Measurements from ENCODE around the gene MRC1. TPM values are rescaled to one million over a fixed set of nuclear protein-coding genes. Genes with fewer than 3 reads are reported as not detected.

MRC1 gene
- total RNA-seq: 0.37 TPM
- polyA plus RNA-seq: 1 to 10 TPM in 2 of 4 donors, under 1 TPM in 2; 0.24 to 1.8 (median 1.1) TPM

DNA sequence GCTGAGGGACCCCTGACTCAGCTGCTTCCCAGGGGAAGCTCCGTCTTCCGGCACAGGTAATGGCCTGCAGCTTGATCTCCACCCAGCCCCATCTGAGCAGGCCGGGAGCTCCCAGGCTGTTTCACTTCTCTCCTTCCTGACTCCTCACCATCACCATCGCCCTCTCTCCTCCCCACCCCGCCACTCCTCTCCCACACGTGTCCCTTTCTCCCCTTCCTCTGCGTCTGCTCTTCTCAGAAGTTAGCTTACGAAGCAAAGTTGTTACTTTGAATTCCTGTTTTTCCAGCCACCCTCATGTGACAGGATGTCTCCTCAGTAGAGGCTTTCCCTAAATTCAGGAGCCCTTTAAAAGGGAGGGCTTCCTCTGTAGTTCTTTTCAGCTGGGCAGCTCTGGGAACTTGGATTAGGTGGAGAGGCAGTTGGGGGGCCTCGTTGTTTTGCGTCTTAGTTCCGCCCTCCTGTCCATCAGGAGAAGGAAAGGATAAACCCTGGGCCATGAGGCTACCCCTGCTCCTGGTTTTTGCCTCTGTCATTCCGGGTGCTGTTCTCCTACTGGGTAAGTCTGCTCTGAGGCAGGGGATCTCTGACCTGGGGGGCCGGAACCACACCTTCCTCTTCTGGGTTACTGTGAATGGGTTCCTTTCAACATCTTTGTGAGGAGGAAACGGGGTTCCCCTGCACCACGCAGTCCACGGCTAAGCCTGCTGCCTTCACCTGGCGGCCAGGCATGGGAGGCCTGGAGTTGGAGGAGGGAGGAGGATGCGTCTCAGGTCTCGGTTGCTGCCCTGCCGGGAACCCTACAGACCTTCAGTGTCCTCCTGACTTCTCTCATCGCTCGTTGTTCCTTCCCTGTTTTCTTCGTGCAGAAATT is at the start of gene MRC1:
Gene MRC1, plus strand, starts transcription at position 378 of the 871 bp plus-strand sequence. Its CDS starts 118 bp downstream, at position 496.
- ATAC-seq (ENCODE audit: low read depth in 2 of 2): peak in 1 of 2 donors; percentile 43
- peaks cover 4% of the 10 kb centered on the region for H3K4me1 ChIP-seq (ENCODE audit: control insufficient read depth, insufficient read depth, low read length, poor library complexity, severe bottlenecking)
- no peak within 1 kb of the TSS for H3K27ac ChIP-seq (ENCODE audit: insufficient read depth, low read length, poor library complexity, severe bottlenecking)
- peak within 1 kb of the TSS; percentile 31 to 61 (median 53) for H3K4me3 Mint-ChIP-seq
- no peaks in the 10 kb centered on the region for H3K9me3 ChIP-seq (ENCODE audit: control insufficient read depth in 2 of 2, low read length in 2 of 2)
- H3K27ac Mint-ChIP-seq: peak within 1 kb of the TSS; percentile 9 to 88 (median 51)
- peaks cover 30% of the 10 kb centered on the region for H3K27me3 Mint-ChIP-seq
- H3K36me3 Mint-ChIP-seq: no peaks in the 10 kb centered on the region
- peak within 1 kb of the TSS; percentile 26 for H3K4me3 ChIP-seq (ENCODE audit: low read depth, low read length)
- H3K4me1 Mint-ChIP-seq: peaks cover 6 to 33% (median 8%) of the 10 kb centered on the region in 4 donors
- H3K36me3 ChIP-seq (ENCODE audit: control insufficient read depth, insufficient read depth, low read length): no peaks in the 10 kb centered on the region
- peaks cover 12% of the 10 kb centered on the region for H3K27me3 ChIP-seq (ENCODE audit: control insufficient read depth, insufficient read depth, low read length)
- peaks cover 0 to 3% (median 0%) of the 10 kb centered on the region in 7 donors for H3K9me3 Mint-ChIP-seq
- peak in 2 of 3 donors; percentile 1 to 29 for DNase-seq

DNA sequence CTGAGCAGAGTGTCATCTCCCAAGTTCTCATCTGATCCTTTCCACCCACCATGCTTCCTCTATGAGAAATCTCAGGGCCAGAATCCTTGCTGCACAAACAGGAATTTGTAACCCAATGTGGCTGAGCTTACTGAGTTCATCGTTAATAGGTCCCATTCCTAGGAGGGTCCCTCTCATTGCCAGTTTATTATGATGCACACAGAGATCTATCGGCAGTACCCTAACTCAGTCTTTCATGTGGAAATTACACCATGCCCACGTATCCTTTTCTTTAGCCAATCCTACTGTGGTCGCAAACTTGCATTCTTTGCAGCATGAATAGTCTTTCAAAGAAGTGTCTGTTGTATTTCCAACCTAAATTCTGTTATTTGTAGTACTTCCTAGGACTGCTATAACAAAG is 45.0 kb upstream of the MRC1 start:
- H3K27me3 ChIP-seq (ENCODE audit: control insufficient read depth, insufficient read depth, low read length): no peaks in the 10 kb centered on the region
- H3K36me3 ChIP-seq (ENCODE audit: control insufficient read depth, insufficient read depth, low read length): no peaks in the 10 kb centered on the region
- ATAC-seq (ENCODE audit: low read depth in 2 of 2): no peak
- H3K36me3 Mint-ChIP-seq: peaks cover 3% of the 10 kb centered on the region
- no peaks in the 10 kb centered on the region for H3K9me3 ChIP-seq (ENCODE audit: control insufficient read depth in 2 of 2, low read length in 2 of 2)
- H3K4me3 Mint-ChIP-seq: no peak overlapping the region
- no peaks in the 10 kb centered on the region for H3K4me1 ChIP-seq (ENCODE audit: control insufficient read depth, insufficient read depth, low read length, poor library complexity, severe bottlenecking)
- peaks cover 0 to 1% (median 0%) of the 10 kb centered on the region in 4 donors for H3K4me1 Mint-ChIP-seq
- H3K9me3 Mint-ChIP-seq: peaks cover 0 to 2% (median 0%) of the 10 kb centered on the region in 7 donors
- H3K27me3 Mint-ChIP-seq: peaks cover 4% of the 10 kb centered on the region
- no peak overlapping the region for H3K4me3 ChIP-seq (ENCODE audit: low read depth, low read length)
- no peak overlapping the region for H3K27ac ChIP-seq (ENCODE audit: insufficient read depth, low read length, poor library complexity, severe bottlenecking)
- no peak overlapping the region for H3K27ac Mint-ChIP-seq
- no peak for DNase-seq

DNA sequence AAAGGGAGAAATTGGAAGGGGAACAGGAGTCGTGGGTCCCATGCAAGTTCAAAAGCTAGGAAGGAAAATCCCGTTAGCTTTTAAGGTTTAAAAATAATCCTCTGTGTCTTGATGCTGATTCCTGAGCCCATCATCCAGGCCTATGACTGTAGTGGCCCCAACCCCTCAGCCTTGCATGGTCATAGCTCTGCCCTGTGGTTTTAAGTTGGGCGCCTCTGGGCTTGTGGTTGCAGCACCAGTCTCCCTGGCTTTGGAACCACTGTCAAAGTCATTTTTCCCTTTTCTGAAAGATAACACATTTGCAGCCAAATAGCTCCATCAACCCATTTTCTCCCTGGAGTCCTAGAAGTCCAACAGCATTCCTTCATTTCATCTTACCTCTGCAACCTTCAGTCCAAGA is 43.5 kb upstream of the MRC1 start:
- no peak for DNase-seq
- Histone ChIP-seq H3K27me3 (ENCODE audit: control insufficient read depth, insufficient read depth, low read length) (no peaks in the 10 kb centered on the region), H3K9me3 (ENCODE audit: control insufficient read depth in 2 of 2, low read length in 2 of 2) (no peaks in the 10 kb centered on the region), H3K36me3 (ENCODE audit: control insufficient read depth, insufficient read depth, low read length) (no peaks in the 10 kb centered on the region), H3K4me1 (ENCODE audit: control insufficient read depth, insufficient read depth, low read length, poor library complexity, severe bottlenecking) (no peaks in the 10 kb centered on the region), H3K4me3 (ENCODE audit: low read depth, low read length) (no peak overlapping the region), H3K27ac (ENCODE audit: insufficient read depth, low read length, poor library complexity, severe bottlenecking) (no peak overlapping the region)
- peaks cover 3% of the 10 kb centered on the region for H3K36me3 Mint-ChIP-seq
- H3K4me3 Mint-ChIP-seq: no peak overlapping the region
- peaks cover 5% of the 10 kb centered on the region for H3K27me3 Mint-ChIP-seq
- H3K4me1 Mint-ChIP-seq: peaks cover 0 to 1% (median 0%) of the 10 kb centered on the region in 4 donors
- H3K9me3 Mint-ChIP-seq: peaks cover 0 to 2% (median 0%) of the 10 kb centered on the region in 7 donors
- H3K27ac Mint-ChIP-seq: no peak overlapping the region
- no peak for ATAC-seq (ENCODE audit: low read depth in 2 of 2)

DNA sequence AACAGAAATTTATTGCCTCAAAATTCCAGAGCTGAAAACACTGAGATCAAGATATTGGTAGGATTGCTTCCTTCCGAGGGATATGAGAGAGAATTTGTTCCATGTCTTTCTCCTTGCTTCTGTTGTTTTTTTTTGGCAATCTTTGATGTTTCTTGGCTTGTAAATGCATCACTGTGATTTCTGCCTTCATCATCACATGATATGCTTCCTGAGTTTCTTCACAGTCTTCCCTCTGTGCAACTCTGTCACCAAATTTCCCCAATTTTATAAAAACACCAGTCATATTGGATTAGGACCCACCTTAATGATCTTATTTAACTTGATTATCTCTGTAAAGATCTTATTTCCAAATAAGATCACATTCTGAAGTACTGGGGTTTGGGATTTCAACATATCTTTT is 42.4 kb upstream of the MRC1 start:
- Histone ChIP-seq H3K27ac (ENCODE audit: insufficient read depth, low read length, poor library complexity, severe bottlenecking) (no peak overlapping the region), H3K4me1 (ENCODE audit: control insufficient read depth, insufficient read depth, low read length, poor library complexity, severe bottlenecking) (no peaks in the 10 kb centered on the region), H3K36me3 (ENCODE audit: control insufficient read depth, insufficient read depth, low read length) (no peaks in the 10 kb centered on the region), H3K9me3 (ENCODE audit: control insufficient read depth in 2 of 2, low read length in 2 of 2) (no peaks in the 10 kb centered on the region), H3K27me3 (ENCODE audit: control insufficient read depth, insufficient read depth, low read length) (no peaks in the 10 kb centered on the region), H3K4me3 (ENCODE audit: low read depth, low read length) (no peak overlapping the region)
- Mint-ChIP-seq H3K4me1 (peaks cover 0 to 1% (median 0%) of the 10 kb centered on the region in 4 donors), H3K27ac (no peak overlapping the region), H3K36me3 (peaks cover under 1% of the 10 kb centered on the region), H3K27me3 (peaks cover 10% of the 10 kb centered on the region), H3K9me3 (peaks cover 0 to 2% (median 0%) of the 10 kb centered on the region in 7 donors), H3K4me3 (no peak overlapping the region)
- no peak for ATAC-seq (ENCODE audit: low read depth in 2 of 2)
- no peak for DNase-seq

DNA sequence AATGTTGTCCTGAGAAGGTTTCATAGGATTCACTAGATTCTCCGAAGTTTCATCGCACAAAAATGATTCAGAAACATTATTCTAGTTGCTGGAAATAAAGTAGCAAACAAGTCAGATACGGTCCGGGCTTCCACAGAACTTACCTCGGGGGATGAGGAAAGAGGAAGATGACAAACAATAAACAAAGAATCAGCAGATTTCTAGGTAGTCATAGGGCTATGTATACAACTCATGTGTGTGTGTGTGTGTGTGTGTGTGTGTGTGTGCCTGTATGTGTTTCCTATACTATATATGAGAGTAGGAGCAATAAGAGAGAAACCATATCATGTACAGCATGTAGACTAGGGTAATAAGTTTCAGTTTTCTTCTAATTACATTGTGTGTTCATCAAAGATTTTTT is 40.7 kb upstream of the MRC1 start:
- peaks cover 10% of the 10 kb centered on the region for H3K27me3 Mint-ChIP-seq
- no peaks in the 10 kb centered on the region for H3K36me3 Mint-ChIP-seq
- no peaks in the 10 kb centered on the region for H3K4me1 ChIP-seq (ENCODE audit: control insufficient read depth, insufficient read depth, low read length, poor library complexity, severe bottlenecking)
- H3K27ac Mint-ChIP-seq: no peak overlapping the region
- no peaks in the 10 kb centered on the region for H3K9me3 ChIP-seq (ENCODE audit: control insufficient read depth in 2 of 2, low read length in 2 of 2)
- no peak overlapping the region for H3K4me3 Mint-ChIP-seq
- H3K36me3 ChIP-seq (ENCODE audit: control insufficient read depth, insufficient read depth, low read length): no peaks in the 10 kb centered on the region
- ATAC-seq (ENCODE audit: low read depth in 2 of 2): no peak
- peaks cover 0 to 2% (median 0%) of the 10 kb centered on the region in 7 donors for H3K9me3 Mint-ChIP-seq
- no peak overlapping the region for H3K4me3 ChIP-seq (ENCODE audit: low read depth, low read length)
- no peak overlapping the region for H3K27ac ChIP-seq (ENCODE audit: insufficient read depth, low read length, poor library complexity, severe bottlenecking)
- H3K4me1 Mint-ChIP-seq: no peaks in the 10 kb centered on the region
- no peaks in the 10 kb centered on the region for H3K27me3 ChIP-seq (ENCODE audit: control insufficient read depth, insufficient read depth, low read length)
- DNase-seq: no peak

DNA sequence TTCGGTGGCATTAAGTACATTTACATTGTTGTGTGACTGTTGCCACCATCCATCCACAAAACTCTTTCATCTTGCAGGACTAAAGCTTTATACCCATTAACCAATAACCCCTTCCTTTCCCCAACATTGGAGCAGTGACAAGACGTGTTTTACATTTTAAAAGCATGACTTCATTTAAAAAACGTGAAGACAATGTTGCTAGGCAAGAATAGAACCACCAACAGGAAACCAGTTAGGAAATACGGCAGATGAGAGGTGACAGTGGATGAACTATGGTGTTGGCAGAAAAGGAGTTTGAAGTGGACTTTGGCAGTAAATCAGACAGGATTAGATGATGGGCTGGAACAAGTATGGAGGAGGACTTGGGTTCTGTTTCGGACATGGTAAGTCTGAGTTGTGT is 40.2 kb upstream of the MRC1 start:
- no peak overlapping the region for H3K4me3 Mint-ChIP-seq
- peaks cover 10% of the 10 kb centered on the region for H3K27me3 Mint-ChIP-seq

DNA sequence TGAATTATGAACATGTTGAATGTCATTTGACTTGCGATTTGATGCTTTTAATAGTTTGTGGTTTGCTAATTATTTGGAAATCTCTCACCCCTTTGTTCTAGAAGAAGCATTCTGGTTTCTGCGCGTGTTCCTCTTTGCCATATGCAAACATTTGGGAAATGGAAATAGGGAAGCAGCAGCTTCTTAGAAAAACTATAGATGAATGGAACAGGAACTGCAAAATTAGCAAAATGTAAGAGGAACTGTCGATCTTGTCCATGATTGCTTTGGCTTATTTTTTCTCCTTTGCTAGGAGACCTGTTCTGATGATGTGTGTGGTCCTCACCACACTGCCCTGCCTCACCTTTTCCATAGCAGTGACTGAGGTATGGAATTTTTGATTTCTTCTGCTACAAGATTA is 38.1 kb upstream of the MRC1 start:
- H3K4me3 ChIP-seq (ENCODE audit: low read depth, low read length): no peak overlapping the region
- Mint-ChIP-seq H3K27me3 (peaks cover 10% of the 10 kb centered on the region), H3K27ac (no peak overlapping the region), H3K4me3 (no peak overlapping the region), H3K9me3 (peaks cover 0 to 2% (median 0%) of the 10 kb centered on the region in 7 donors), H3K36me3 (no peaks in the 10 kb centered on the region), H3K4me1 (no peaks in the 10 kb centered on the region)
- no peaks in the 10 kb centered on the region for H3K27me3 ChIP-seq (ENCODE audit: control insufficient read depth, insufficient read depth, low read length)
- DNase-seq: no peak
- no peak overlapping the region for H3K27ac ChIP-seq (ENCODE audit: insufficient read depth, low read length, poor library complexity, severe bottlenecking)
- no peak for ATAC-seq (ENCODE audit: low read depth in 2 of 2)
- no peaks in the 10 kb centered on the region for H3K9me3 ChIP-seq (ENCODE audit: control insufficient read depth in 2 of 2, low read length in 2 of 2)
- no peaks in the 10 kb centered on the region for H3K4me1 ChIP-seq (ENCODE audit: control insufficient read depth, insufficient read depth, low read length, poor library complexity, severe bottlenecking)
- H3K36me3 ChIP-seq (ENCODE audit: control insufficient read depth, insufficient read depth, low read length): no peaks in the 10 kb centered on the region

More for the DNA sequence above, 40.2 kb upstream of the MRC1 start:
- Histone ChIP-seq H3K9me3 (ENCODE audit: control insufficient read depth in 2 of 2, low read length in 2 of 2) (no peaks in the 10 kb centered on the region), H3K4me1 (ENCODE audit: control insufficient read depth, insufficient read depth, low read length, poor library complexity, severe bottlenecking) (no peaks in the 10 kb centered on the region), H3K4me3 (ENCODE audit: low read depth, low read length) (no peak overlapping the region), H3K27me3 (ENCODE audit: control insufficient read depth, insufficient read depth, low read length) (no peaks in the 10 kb centered on the region), H3K36me3 (ENCODE audit: control insufficient read depth, insufficient read depth, low read length) (no peaks in the 10 kb centered on the region), H3K27ac (ENCODE audit: insufficient read depth, low read length, poor library complexity, severe bottlenecking) (no peak overlapping the region)
- no peak for ATAC-seq (ENCODE audit: low read depth in 2 of 2)
- peaks cover 0 to 2% (median 0%) of the 10 kb centered on the region in 7 donors for H3K9me3 Mint-ChIP-seq
- no peak overlapping the region for H3K27ac Mint-ChIP-seq
- H3K4me1 Mint-ChIP-seq: no peaks in the 10 kb centered on the region
- H3K36me3 Mint-ChIP-seq: no peaks in the 10 kb centered on the region
- no peak for DNase-seq

All from CD4-positive, CD25-positive, alpha-beta regulatory T cell (primary cell).